Measurements from ENCODE around the gene GARS1.

GRCh38 chr7:30667172-30667571 is 72.5 kb downstream of the GARS1 start:
- no peak for TF ChIP-seq ZNF274 (IDR thresholded peaks at IDR 0.05; ENCODE audit: low read depth, low read length)
- TF ChIP-seq YY1 (IDR thresholded peaks at IDR 0.05; ENCODE audit: insufficient read depth, insufficient read length) = no peak
- no peak for TF ChIP-seq SUZ12 (IDR thresholded peaks at IDR 0.05; ENCODE audit: extremely low read depth, insufficient read depth, insufficient read length)
